Midbrain (tissue), 1 donor: Measurements from ENCODE around the gene ZNF425.
"Not testable (repeated sequence)": the region's sequence is repeated elsewhere in the genome, so short reads cannot be mapped to it uniquely, and the experiment has no call there.

Source experiments
- DNase-seq: peaks from one replicate; lab custom pipeline; 2025; lab: John Stamatoyannopoulos, UW

The ZNF425 gene

DNA sequence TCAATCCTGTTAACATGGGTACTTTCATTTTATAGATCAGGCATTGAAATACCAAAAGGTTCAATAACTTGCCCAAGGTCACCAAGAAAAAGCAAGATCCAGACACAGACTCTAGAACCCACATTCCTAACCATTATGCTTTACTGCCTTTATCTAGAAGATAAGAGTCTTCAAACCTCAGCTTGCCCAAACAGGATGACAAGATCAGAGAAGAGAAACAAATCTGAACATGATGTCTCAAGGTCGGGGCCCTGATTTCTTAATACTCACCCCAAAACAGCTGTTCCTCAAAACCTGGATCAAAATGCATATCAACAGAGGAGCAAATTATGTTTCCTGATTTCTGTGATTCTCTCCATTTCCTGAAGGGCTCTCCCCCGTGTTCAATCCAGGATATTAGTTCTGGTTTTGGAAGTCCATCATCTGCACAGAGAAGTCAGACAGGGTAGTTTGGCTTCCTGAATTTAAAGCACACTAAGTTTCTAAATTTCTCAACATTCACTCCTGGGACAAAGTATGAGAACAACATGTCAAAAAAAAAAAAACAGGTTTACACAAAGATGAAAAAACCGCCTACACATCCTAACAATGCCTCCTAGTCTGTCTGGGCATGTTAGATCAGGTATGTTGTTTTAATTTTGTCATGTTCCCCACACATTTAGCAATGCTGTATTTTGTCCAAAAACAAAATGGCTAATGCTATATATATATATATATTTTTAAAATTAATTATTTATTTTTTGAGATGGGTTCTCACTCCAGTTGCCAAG is 51.8 kb downstream of the ZNF425 start:
- no peak for DNase-seq

DNA sequence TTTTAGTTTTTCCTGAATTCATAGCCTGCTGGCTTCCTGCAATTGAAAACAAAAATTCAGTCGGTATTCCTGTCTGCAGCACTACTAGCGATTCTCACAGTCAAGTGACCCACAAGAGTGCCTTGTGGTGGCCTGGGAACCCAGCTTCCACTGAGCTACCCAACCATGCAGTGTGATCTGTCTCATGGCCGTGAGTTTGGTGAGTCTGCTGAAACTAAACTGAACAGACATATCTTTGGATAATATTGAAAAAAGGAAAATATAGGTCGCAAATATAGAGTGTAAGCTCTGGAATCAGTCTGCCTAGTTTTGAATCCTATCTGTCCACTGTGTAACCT is 53.7 kb downstream of the ZNF425 start:
- no peak for DNase-seq

DNA sequence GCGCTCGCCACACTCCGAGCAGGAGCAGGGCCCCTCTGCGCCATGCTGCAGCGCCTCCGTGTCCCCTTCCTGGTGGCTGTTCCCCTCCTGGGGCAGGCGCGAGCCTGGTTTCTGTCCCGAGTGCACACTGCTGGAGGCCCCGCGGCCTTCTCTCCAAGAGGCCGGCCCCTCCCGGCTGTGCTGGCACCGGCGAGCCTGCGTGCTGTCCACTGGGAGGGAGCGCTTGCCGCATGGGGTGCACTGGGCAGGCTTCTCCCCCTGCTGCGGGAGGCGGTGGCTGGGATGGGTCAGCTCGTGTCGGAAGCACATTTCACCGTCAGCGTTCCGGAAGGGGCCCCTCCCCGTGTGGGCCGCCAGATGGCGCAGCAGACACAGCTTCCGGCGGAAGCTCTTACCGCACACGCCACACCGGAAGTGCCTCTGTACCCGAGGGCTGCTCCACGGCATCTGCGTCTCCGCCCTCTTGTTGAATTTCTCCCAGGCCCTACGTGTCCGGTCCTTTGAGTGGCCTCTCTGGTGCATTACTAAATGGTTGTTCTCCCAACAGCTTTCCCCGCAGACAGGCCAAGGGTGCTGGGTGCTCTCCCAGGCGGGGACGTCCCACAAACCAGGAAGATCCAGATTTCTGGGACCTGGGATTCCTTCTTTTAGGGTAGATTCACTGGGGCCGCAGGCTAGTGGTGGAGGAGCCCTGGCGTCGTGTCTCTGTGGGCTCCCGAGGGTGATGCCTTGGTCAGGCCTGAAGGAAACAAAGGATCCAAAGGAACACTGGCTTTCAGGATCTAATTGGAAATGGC is 54.3 kb downstream of the ZNF425 start:
- DNase-seq: no peak

DNA sequence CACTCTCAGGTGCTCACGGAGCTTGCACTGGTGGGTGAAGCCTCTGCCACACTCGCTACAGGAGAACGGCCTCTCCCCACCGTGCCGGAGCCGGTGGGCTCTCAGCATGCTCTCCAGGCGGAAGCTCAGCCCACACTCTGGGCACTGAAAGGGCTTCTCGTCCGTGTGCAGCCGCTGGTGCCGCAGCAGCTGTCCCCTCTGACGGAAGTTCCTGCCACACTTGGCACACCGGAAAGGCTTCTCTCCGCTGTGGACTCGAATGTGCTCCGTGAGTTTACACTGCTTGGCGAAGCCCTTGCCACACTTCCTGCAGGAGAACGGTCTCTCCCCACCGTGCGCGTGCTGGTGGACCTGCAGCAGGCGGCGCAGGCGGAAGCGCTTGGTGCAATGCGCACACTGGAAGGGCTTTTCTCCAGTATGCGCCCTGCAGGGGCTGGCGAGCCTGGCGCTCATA is 54.9 kb downstream of the ZNF425 start:
- DNase-seq: no peak

DNA sequence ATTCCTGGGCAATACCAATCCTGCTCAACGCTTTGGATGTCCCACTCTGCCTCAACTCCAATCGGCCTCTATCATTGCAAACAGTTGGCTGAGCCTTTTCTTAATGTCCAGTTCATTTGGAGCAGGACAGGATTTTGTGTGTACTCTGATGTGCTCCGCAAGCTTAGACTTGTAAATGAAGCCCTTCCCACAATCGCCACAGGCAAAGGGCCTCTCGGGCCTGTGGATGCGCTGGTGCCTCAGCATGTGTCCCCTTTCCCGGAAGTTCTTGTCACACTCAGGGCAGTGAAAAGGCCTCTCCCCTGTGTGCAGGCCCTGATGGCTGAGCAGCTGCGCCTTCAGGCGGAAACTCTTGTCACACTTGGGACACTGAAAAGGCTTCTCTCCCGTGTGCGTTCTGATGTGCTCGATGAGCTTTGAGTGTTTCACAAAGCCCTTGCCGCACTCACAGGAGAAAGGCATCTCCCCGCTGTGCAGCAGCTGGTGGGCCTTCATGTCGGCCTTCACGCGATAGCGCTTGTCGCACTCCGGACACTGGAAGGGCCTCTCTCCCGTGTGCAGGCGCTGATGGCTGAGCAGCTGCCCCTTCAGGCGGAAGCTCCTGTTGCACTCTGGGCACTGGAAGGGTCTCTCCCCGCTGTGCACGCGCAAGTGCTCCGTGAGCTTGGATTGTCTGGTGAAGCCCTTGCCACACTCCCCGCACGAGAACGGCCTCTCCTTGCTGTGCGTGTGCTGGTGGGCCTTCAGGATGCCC is 55.6 kb downstream of the ZNF425 start:
- no peak for DNase-seq

DNA sequence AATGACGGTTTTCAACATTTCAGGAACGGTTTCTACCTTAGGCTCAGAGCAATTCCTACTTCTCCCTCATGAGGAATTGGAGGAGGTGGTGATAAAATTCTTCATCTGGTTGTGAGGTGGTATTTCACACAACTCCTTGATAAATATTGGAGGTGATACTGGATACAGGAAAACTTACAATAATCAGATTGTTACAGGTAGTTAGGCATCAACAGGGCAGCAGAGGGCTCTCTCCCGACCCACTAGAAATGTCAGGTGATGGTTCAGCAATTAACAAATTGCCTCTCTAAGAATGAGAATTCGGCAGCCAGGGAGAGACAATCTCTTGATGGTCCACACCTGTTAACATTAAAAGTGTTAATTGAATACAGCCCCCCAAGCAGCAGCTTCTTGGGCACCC is 58.3 kb downstream of the ZNF425 start:
- DNase-seq: no peak

DNA sequence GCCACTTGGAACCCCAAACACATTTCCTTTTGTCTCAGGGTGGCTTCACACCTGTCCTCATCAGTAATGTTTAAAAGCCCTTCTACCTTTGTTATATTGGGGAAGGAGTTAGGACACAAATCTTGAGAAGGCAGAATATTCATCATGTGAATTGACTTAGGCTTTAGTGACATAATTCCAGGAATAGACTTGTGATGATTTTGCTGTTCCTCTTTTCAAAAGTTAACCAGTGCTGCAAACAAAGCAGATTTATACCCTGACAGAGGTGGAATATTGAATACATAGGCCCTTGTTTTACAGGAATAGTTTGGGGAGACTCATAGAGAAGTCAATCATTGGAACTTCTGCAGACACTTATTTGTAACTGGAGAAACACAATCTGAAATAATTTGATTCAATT is 62.6 kb downstream of the ZNF425 start:
- no peak for DNase-seq

DNA sequence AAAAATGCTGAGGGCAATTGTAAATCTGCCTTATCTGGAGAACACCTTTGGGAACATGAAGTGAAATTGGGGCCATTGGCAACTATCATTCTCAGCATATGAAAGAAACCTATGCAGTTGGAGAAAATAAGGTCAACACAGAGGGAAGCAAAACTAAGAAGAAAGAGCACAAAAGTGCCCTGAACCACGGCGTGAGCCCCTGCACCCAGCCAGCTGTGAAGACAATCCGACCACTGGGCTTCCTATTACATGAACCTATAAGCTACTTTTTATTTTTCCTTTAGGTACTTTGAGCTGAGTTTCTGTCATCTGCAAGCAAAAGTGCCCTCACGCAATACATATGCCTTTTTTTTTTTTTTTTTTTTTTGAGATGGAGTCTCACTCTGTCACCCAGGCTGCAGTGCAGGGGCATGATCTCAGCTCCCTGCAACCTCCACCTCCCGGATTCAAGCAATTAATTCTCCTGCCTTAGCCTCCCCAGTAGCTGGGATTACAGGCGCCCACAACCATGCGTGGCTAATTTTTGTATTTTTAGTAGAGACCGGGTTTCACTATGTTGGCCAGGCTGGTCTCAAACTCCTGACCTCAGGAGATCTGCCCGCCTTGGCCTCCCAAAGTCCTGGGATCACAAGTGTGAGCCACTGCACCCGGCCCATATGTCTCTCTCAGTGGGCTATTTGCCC is 63.8 kb downstream of the ZNF425 start:
- DNase-seq: not testable (repeated sequence)

DNA sequence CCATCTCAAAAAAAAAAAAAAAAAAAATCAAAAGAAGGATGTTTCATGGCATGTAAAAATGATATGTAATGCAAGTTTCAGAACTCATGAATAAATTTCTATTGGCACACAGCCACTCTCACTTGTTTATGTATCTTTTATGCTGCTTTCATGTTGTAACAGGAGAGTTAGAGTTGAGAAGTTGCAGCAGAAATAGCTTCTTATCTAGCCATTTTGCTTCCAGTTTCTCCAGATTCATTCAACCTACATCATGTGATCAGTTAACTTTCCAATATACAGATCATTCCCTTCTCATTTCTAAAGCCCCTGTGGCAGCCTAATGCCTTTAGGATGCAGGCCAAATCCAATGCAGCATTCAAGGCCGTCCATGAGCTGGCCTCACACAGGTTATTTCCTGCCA is 66.0 kb downstream of the ZNF425 start:
- DNase-seq: no peak

DNA sequence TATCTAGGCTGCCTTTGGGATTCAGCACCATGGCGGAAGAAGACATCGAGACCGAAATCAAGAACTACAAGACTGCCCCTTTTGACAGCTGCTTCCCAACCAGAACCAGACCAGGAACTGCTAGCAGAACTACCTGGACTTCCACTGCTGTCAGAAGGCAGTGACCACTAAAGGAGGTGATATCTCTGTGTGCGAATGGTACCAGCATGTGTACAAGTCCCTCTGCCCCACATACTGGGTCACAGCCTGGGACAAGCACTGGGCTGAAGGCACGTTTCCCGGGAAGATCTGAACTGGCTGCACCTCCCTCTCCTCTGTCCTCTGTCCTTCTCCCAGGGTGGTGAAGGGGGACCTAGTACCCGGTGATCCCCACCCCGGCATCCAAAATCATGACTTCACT is 72.2 kb downstream of the ZNF425 start:
- no peak for DNase-seq

DNA sequence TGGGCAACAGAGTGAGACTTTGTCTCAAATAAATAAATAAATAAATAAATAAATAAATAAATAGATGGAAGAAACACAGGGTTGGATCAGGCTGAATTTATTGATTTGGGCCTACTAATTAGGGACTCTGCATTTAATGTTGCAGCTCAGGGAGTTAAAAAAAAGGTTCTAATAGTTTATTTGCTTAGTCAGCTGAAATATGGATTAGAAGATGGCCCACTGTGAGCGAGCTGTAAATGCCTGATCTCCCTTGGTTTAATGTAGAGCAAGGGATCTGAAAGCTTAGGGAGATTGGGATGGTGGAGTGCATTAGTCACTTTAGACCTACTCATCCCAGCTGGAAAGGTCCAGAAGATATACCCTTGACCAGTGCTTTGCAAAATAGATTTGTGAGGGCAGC is 72.7 kb downstream of the ZNF425 start:
- DNase-seq: no peak
